Vagina (tissue), 2 donors: ENCODE data around the gene PNCK. TPM values are rescaled to one million over a fixed set of nuclear protein-coding genes. Genes with fewer than 3 reads are reported as not detected.

Experiments
- DNase-seq, 2 donors: peaks; one replicate each; pipeline ENCODE4 v3.0.0-alpha.2; 2017; ENCODE audit errors: extremely low spot score in 2 of 2
- H3K27ac ChIP-seq: fragments of 200-600 bp; sonication (generic); one replicate; pipeline ENCODE4 v1.5.1; 2019
- H3K27me3 ChIP-seq: fragments of 200-600 bp; sonication (generic); one replicate; pipeline ENCODE4 v1.5.1; 2019
- H3K36me3 ChIP-seq, 2 donors: fragments of 200-600 bp; sonication (generic); one replicate each; pipeline ENCODE4 v1.5.1; 2017 to 2019
- H3K4me1 ChIP-seq: fragments of 200-600 bp; sonication (generic); one replicate; pipeline ENCODE4 v1.5.1; 2019
- H3K4me3 ChIP-seq, 2 donors: fragments of 200-600 bp; sonication (generic); 1 replicate in 1 of 2; 2 replicates in 1 of 2; pipeline ENCODE4 v1.5.1; 2016 to 2019
- H3K9me3 ChIP-seq: fragments of 200-600 bp; sonication (generic); one replicate; pipeline ENCODE4 v1.5.1; 2019
- POLR2A ChIP-seq, 2 donors: fragments of 450-650 bp; IDR thresholded peaks; one replicate each; pipeline ENCODE4 v1.6.1; 2017; ENCODE audit warnings: antibody characterized with exemption in 2 of 2, mild to moderate bottlenecking in 2 of 2, moderate library complexity in 2 of 2
- POLR2AphosphoS5 ChIP-seq, 2 donors: sonication (generic); formaldehyde crosslinking; IDR thresholded peaks; one replicate each; pipeline ENCODE4 v1.9.0; 2017; ENCODE audit warnings: antibody characterized with exemption in 2 of 2, mild to moderate bottlenecking in 2 of 2, low read depth in 1 of 2; ENCODE audit not compliant: insufficient read depth in 1 of 2
- intact Hi-C: fragments of 100-400 bp; cut with DNase I; formaldehyde crosslinking; loops from one replicate; pipeline ENCODE4 v1.15.1; 2023
- total RNA-seq: library from RNA; depleted of rRNA; stranded (reverse); fragments of >200 nt; gene quantifications from one replicate; pipeline ENCODE4 v1.2.3, GENCODE V29; 2016
- TF ChIP-seq, protein P1 (sequence below), 3 experiments: fragments of 450-650 bp in 2 of 3; fragments of 200-600 bp in 1 of 3; sonication (generic) in 1 of 3; IDR thresholded peaks; one replicate each; pipeline ENCODE4 v1.5.1; 2017 to 2019; ENCODE audit warnings: antibody characterized with exemption in 3 of 3, mild to moderate bottlenecking in 2 of 3, moderate library complexity in 2 of 3

The PNCK gene
- total RNA-seq, 1 donor from 2014 or later, result 9.3 TPM

DNA sequence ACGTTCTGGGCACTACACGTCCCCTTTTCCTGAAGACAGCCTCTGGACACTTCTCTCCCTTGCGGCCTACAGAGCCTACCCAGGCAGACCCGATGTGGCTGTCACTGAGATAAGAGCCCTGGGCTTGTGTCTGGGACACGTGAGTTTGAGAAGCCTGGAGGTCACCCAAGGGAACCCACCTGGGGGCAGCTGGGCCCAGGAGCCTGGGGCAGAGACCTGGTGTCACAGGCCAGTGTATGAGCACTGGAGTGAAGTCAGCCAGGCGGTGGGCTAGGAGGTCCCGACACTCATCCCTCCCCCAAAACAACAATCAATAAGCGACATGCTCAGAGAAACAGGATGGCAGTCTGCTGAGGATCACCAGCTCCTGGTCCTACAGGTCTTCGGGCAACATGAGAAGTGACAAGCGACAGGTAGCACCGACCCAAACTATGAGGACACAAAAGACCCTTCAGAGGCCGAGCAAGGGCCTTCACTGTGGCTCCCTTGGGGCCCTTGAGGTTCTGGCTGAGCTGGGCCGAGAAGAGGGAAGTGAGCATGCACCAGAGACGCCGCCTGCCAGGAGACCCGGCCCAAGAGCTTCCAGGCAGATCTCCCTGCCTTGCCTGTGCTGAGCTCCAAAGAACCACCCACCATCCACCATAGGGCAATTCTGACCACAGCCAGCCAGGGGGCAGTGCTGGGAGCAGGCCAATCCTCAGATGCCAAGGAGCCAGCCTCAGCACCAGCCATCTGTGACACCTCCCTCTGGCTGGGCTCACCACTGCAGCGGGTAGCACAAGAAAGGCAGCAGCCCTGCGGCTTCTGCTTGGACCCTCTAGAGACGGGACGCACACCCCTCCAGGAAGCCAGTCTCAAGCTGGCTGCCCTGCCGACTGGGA, 37.6 kb downstream of the PNCK start:
- no peak for DNase-seq
- no peaks in the 10 kb centered on the region for H3K4me1 ChIP-seq
- intact Hi-C loops, result no loop called here
- no peaks in the 10 kb centered on the region for H3K36me3 ChIP-seq
- H3K27me3 ChIP-seq, result no peaks in the 10 kb centered on the region
- TF ChIP-seq, protein P1, sequence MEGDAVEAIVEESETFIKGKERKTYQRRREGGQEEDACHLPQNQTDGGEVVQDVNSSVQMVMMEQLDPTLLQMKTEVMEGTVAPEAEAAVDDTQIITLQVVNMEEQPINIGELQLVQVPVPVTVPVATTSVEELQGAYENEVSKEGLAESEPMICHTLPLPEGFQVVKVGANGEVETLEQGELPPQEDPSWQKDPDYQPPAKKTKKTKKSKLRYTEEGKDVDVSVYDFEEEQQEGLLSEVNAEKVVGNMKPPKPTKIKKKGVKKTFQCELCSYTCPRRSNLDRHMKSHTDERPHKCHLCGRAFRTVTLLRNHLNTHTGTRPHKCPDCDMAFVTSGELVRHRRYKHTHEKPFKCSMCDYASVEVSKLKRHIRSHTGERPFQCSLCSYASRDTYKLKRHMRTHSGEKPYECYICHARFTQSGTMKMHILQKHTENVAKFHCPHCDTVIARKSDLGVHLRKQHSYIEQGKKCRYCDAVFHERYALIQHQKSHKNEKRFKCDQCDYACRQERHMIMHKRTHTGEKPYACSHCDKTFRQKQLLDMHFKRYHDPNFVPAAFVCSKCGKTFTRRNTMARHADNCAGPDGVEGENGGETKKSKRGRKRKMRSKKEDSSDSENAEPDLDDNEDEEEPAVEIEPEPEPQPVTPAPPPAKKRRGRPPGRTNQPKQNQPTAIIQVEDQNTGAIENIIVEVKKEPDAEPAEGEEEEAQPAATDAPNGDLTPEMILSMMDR (IDR thresholded peaks at IDR 0.05), result no peak
- TF ChIP-seq POLR2A (IDR thresholded peaks at IDR 0.05) (no peak), POLR2AphosphoS5 (IDR thresholded peaks at IDR 0.05; ENCODE audit: insufficient read depth in 1 of 2, low read depth in 1 of 2) (no peak)
- no peaks in the 10 kb centered on the region for H3K9me3 ChIP-seq
- no peak overlapping the region for H3K4me3 ChIP-seq
- no peak overlapping the region for H3K27ac ChIP-seq

DNA sequence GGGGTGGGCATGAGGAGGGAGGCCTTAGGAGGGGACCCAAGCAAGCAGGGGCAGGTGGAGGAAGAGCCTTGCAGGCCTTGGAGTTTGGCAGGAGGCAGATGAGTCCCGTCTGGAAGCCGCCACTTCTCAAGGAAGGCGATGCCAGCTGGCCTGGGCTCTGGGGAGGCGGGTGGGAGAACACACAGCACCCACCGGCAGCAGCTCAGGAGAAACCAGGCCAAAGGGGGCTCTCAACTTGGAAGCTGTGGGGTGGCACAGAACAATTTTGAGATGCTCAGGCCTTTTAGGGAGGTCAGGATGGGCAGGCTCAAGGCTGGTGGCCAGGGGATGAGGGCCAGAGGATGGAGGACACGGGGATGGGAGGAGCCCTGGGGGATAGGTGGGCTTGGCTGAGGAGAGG, 38.2 kb downstream of the PNCK start:
- H3K27me3 ChIP-seq, result no peaks in the 10 kb centered on the region
- no peak for DNase-seq
- TF ChIP-seq, protein P1 (IDR thresholded peaks at IDR 0.05), result no peak
- TF ChIP-seq POLR2AphosphoS5 (IDR thresholded peaks at IDR 0.05; ENCODE audit: insufficient read depth in 1 of 2, low read depth in 1 of 2), result no peak
- no peak for TF ChIP-seq POLR2A (IDR thresholded peaks at IDR 0.05)
- no peaks in the 10 kb centered on the region for H3K36me3 ChIP-seq
- intact Hi-C loops, result no loop called here
- no peak overlapping the region for H3K4me3 ChIP-seq
- no peaks in the 10 kb centered on the region for H3K4me1 ChIP-seq
- no peak overlapping the region for H3K27ac ChIP-seq
- H3K9me3 ChIP-seq, result no peaks in the 10 kb centered on the region

DNA sequence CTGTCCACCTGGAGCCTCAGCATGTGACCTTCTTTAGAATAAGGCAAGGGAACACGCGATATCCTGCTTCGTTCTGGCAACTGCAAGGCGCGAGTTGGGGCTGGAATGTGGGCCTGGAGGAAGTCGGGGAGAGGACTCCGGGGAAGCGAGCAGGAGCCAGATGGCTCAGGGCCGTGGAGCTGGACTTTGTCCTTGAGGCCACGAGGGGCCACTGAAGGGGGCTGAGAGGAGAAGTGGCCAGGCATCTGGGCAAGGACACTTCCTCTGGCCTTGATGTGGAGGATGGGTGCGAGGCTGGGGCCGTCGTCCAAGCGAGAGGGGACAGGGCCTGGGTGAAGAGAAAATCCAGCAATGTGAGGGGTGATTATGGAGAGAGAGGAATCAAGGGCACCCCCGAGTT, 38.8 kb downstream of the PNCK start:
- H3K36me3 ChIP-seq, result no peaks in the 10 kb centered on the region
- no peaks in the 10 kb centered on the region for H3K27me3 ChIP-seq
- no peaks in the 10 kb centered on the region for H3K4me1 ChIP-seq
- TF ChIP-seq, protein P1 (IDR thresholded peaks at IDR 0.05), result no peak
- no peak for TF ChIP-seq POLR2A (IDR thresholded peaks at IDR 0.05)
- TF ChIP-seq POLR2AphosphoS5 (IDR thresholded peaks at IDR 0.05; ENCODE audit: insufficient read depth in 1 of 2, low read depth in 1 of 2), result no peak
- H3K27ac ChIP-seq, result no peak overlapping the region
- no peaks in the 10 kb centered on the region for H3K9me3 ChIP-seq
- intact Hi-C loops, result no loop called here
- no peak for DNase-seq
- no peak overlapping the region for H3K4me3 ChIP-seq

DNA sequence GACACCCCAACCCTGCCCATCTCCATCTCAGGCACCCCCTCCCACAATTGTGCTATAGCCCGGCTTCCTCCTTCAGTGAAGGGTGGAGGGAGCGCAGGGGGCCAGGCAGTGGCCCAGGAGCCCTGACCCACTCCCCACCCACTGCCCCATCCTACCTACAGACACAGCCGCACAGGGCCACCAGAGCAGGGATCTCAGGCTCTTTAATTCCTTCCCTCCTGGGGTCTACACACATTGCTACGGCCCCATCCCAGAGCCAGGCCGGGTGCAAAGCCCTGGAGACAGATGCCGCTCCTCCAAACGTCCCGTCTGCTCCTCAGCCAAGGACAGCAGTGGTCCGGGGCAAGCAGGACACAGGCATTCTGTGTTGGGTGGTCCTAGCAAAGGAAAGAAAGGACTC, 39.4 kb downstream of the PNCK start:
- DNase-seq, result no peak
- TF ChIP-seq POLR2AphosphoS5 (IDR thresholded peaks at IDR 0.05; ENCODE audit: insufficient read depth in 1 of 2, low read depth in 1 of 2), result no peak
- TF ChIP-seq, protein P1 (IDR thresholded peaks at IDR 0.05), result no peak
- no peak for TF ChIP-seq POLR2A (IDR thresholded peaks at IDR 0.05)
- H3K27ac ChIP-seq, result no peak overlapping the region
- H3K4me3 ChIP-seq, result no peak overlapping the region
- intact Hi-C loops, result no loop called here
- no peaks in the 10 kb centered on the region for H3K4me1 ChIP-seq
- no peaks in the 10 kb centered on the region for H3K36me3 ChIP-seq
- no peaks in the 10 kb centered on the region for H3K27me3 ChIP-seq
- no peaks in the 10 kb centered on the region for H3K9me3 ChIP-seq

DNA sequence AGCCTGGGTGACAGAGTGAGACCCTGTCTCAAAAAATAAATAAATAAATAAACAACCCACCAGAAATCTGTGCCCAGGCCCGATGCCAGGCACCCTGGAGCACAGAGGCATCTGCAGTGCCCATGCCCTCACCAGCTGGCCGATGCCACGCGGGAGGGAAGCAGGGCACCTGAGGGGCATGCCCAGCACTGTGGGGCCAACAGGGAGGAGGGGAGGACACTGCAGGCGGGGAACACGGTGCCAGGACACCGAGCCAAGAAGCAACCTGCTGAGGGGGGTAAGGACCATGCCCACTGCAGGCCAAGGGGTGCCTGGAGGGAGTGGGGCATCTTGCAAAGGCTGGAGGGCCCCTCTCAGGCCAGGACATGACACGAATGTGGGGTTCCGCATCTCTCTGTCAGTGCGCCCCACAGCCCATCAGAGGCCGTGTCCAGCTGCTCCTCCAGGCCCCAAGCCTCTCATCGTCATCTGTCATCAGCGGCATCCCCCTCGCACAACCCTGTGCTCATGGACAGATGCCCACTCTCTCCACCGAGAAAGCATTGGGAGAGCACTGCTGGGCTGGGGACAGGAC, 39.9 kb downstream of the PNCK start:
- no peak for DNase-seq
- Histone ChIP-seq H3K4me1 (no peaks in the 10 kb centered on the region), H3K4me3 (no peak overlapping the region), H3K36me3 (no peaks in the 10 kb centered on the region), H3K27ac (no peak overlapping the region), H3K9me3 (no peaks in the 10 kb centered on the region), H3K27me3 (no peaks in the 10 kb centered on the region)
- no peak for TF ChIP-seq POLR2AphosphoS5 (IDR thresholded peaks at IDR 0.05; ENCODE audit: insufficient read depth in 1 of 2, low read depth in 1 of 2)
- TF ChIP-seq, protein P1 (IDR thresholded peaks at IDR 0.05), result no peak
- TF ChIP-seq POLR2A (IDR thresholded peaks at IDR 0.05), result no peak
- intact Hi-C loops, result no loop called here
